Measurements from ENCODE around the gene NUP188. TPM values are rescaled to one million over a fixed set of nuclear protein-coding genes. Genes with fewer than 3 reads are reported as not detected.
A peak's percentile ranks its signal among the peaks of the same experiment; 100 is the strongest.
"Not testable (repeated sequence)": the region's sequence is repeated elsewhere in the genome, so short reads cannot be mapped to it uniquely, and the experiment has no call there.

The NUP188 gene
- total and polyA plus RNA-seq, 8 donors, result 10.8 to 20.8 (median 13.5) TPM

GRCh38 chr9:128940946-128941755 lies 6.3 kb upstream of the NUP188 start:
- ATAC-seq, result no peak
- Histone ChIP-seq H3K4me3 (no peak overlapping the region), H3K9me3 (no peaks in the 10 kb centered on the region), H3K27me3 (no peaks in the 10 kb centered on the region), H3K36me3 (no peaks in the 10 kb centered on the region), H3K27ac (no peak overlapping the region), H3K4me1 (no peaks in the 10 kb centered on the region)
- no peak for FAIRE-seq
- peak in 1 of 6 donors; percentile 58 for DNase-seq
- no peak for TF ChIP-seq CTCF (IDR thresholded peaks at IDR 0.05)
- 89% methylated on average over 12 of the region's 12 CpGs for WGBS, 2 donors
- intact Hi-C loops (cut with DNase I), result no loop called here

GRCh38 chr9:128943832-128944620 lies 3.5 kb upstream of the NUP188 start:
- H3K4me3 ChIP-seq, result no peak overlapping the region
- no peaks in the 10 kb centered on the region for H3K36me3 ChIP-seq
- no peak for FAIRE-seq
- ATAC-seq, result no peak
- intact Hi-C loops (cut with DNase I), result no loop called here
- H3K27me3 ChIP-seq, result no peaks in the 10 kb centered on the region
- no peak overlapping the region for H3K27ac ChIP-seq
- H3K9me3 ChIP-seq, result no peaks in the 10 kb centered on the region
- DNase-seq, result peak in 1 of 6 donors; percentile 12
- 79 to 81% methylated on average over 7 of the region's 7 CpGs for WGBS, 2 donors
- TF ChIP-seq CTCF (IDR thresholded peaks at IDR 0.05), result no peak
- H3K4me1 ChIP-seq, result peaks cover 0 to 7% (median 0%) of the 10 kb centered on the region in 3 donors

- intact Hi-C loops (cut with DNase I); H3K36me3 ChIP-seq: not testable (repeated sequence)
- 87 to 93% methylated on average over 7 of the region's 7 CpGs for WGBS, 2 donors
Measured at GRCh38 chr9:128944966-128945365, 2.5 kb upstream of the NUP188 start.

GRCh38 chr9:128945798-128946501 lies 1.5 kb upstream of the NUP188 start:
- Histone ChIP-seq H3K9me3 (no peaks in the 10 kb centered on the region), H3K4me3 (peak overlapping the region in 1 of 4 donors; percentile 92), H3K27me3 (no peaks in the 10 kb centered on the region), H3K27ac (no peak overlapping the region), H3K4me1 (peaks cover 0 to 7% (median 0%) of the 10 kb centered on the region in 3 donors), H3K36me3 (no peaks in the 10 kb centered on the region)
- 95 to 96% methylated on average over 19 of the region's 19 CpGs for WGBS, 2 donors
- no peak for TF ChIP-seq CTCF (IDR thresholded peaks at IDR 0.05)
- intact Hi-C loops (cut with DNase I), result no loop called here
- DNase-seq, result peak in 2 of 6 donors; percentile 37 to 49
- no peak for ATAC-seq
- FAIRE-seq, result no peak

More at GRCh38 chr9:128944966-128945365, 2.5 kb upstream of the NUP188 start:
- not testable (repeated sequence) for H3K4me3 ChIP-seq, FAIRE-seq, ATAC-seq, H3K27me3 ChIP-seq, H3K9me3 ChIP-seq, H3K27ac ChIP-seq, H3K4me1 ChIP-seq
- DNase-seq, result peak in 1 of 6 donors; percentile 15
